ENCODE data around the gene E2F6. TPM values are rescaled to one million over a fixed set of nuclear protein-coding genes. Genes with fewer than 3 reads are reported as not detected.

Gene E2F6
- total and polyA plus RNA-seq, 10 donors: 4.7 to 13.6 (median 8.3) TPM

DNA sequence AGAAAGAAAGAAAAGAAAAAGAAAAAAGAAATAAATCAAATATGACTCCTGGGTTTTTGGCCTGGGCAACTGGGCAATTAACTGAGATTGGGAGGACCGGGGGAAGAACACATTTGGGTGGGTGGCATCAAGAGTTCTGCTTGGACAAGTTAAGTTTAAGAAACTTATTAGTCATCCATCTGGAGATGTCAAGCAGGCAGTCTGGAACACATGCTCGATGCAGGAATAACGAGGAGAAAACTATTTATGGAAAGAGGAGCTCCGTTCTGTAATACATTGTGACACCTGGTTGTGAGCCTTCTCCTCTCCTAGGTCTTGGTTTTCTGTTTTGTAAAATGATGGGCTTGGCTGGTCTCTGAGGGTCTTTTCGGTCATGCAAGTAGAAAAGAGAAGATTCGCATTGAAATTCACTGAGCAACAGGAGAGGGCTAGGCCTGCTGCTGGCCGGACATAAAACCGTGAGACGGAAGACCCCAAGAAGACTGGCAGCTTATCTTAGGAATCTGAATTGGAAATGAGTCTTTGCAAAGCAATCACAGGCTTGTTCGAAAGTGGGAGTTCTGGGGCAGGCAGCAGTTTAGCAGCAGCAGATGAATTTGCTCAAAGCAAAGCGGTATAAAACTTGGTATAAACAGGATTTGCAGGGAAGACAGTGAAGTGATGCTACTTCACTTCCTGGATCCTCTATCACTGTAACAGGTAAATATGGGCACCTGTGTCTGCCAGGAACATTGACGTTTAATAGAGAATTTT, 51.4 kb downstream of the E2F6 start:
- Histone ChIP-seq H3K27me3 (replicated peaks in 1 of 7) (peaks cover 0 to 12% (median 0%) of the 10 kb centered on the region in 7 donors), H3K4me3 (no peak overlapping the region), H3K9me3 (peaks cover 0 to 14% (median 10%) of the 10 kb centered on the region in 8 donors), H3K36me3 (no peaks in the 10 kb centered on the region), H3K27ac (no peak overlapping the region), H3K4me1 (peaks cover 0 to 18% (median 8%) of the 10 kb centered on the region in 6 donors)
- intact Hi-C loops (cut with DNase I; ENCODE audit: low total_unique reads): loop anchor here (10.0 kb wide), 1 partner anchor 180 kb away; no protein-coding TSS in a partner anchor
- DNase-seq: no peak
- no peak for TF ChIP-seq POLR2AphosphoS5 (IDR thresholded peaks at IDR 0.05)
- no peak for TF ChIP-seq POLR2A (IDR thresholded peaks at IDR 0.05)
- TF ChIP-seq, protein P1, sequence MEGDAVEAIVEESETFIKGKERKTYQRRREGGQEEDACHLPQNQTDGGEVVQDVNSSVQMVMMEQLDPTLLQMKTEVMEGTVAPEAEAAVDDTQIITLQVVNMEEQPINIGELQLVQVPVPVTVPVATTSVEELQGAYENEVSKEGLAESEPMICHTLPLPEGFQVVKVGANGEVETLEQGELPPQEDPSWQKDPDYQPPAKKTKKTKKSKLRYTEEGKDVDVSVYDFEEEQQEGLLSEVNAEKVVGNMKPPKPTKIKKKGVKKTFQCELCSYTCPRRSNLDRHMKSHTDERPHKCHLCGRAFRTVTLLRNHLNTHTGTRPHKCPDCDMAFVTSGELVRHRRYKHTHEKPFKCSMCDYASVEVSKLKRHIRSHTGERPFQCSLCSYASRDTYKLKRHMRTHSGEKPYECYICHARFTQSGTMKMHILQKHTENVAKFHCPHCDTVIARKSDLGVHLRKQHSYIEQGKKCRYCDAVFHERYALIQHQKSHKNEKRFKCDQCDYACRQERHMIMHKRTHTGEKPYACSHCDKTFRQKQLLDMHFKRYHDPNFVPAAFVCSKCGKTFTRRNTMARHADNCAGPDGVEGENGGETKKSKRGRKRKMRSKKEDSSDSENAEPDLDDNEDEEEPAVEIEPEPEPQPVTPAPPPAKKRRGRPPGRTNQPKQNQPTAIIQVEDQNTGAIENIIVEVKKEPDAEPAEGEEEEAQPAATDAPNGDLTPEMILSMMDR (IDR thresholded peaks at IDR 0.05 in 8 of 11, conservative IDR thresholded peaks at IDR 0.05 in 3 of 11): no peak
- WGBS, 5 donors: 89 to 95% (median 92%) methylated on average over 12 of the region's 12 CpGs

DNA sequence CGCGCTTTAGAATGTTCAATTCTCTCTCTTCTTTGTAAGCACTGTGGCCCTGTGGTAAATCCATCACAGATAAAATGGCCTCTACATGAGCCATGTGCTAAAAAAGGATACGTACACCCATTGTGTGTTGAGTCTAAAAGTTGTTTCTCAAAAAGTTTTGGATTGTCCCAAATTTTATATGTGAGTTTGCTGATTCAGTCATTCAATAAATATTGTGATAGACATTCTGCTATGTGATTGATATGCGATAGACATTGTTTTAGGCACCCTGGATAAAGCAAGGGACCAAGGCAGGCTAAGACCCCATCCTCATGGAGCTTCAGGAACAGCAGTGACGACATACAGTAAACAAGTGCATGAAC, 53.5 kb downstream of the E2F6 start:
- Histone ChIP-seq H3K27ac (no peak overlapping the region), H3K4me1 (peaks cover 0 to 18% (median 8%) of the 10 kb centered on the region in 6 donors), H3K4me3 (peak overlapping the region in 1 of 8 donors; percentile 64), H3K27me3 (replicated peaks in 1 of 7) (peaks cover 0 to 12% (median 0%) of the 10 kb centered on the region in 7 donors), H3K36me3 (no peaks in the 10 kb centered on the region), H3K9me3 (peaks cover 0 to 4% (median under 1%) of the 10 kb centered on the region in 8 donors)
- WGBS, 5 donors: 84 to 95% (median 90%) methylated on average over 5 of the region's 5 CpGs
- no peak for TF ChIP-seq POLR2A (IDR thresholded peaks at IDR 0.05)
- TF ChIP-seq, protein P1 (IDR thresholded peaks at IDR 0.05 in 8 of 11, conservative IDR thresholded peaks at IDR 0.05 in 3 of 11): no peak
- TF ChIP-seq POLR2AphosphoS5 (IDR thresholded peaks at IDR 0.05): no peak
- DNase-seq: no peak
- intact Hi-C loops (cut with DNase I; ENCODE audit: low total_unique reads): loop anchor here (10.0 kb wide), 1 partner anchor 178 kb away; no protein-coding TSS in a partner anchor

DNA sequence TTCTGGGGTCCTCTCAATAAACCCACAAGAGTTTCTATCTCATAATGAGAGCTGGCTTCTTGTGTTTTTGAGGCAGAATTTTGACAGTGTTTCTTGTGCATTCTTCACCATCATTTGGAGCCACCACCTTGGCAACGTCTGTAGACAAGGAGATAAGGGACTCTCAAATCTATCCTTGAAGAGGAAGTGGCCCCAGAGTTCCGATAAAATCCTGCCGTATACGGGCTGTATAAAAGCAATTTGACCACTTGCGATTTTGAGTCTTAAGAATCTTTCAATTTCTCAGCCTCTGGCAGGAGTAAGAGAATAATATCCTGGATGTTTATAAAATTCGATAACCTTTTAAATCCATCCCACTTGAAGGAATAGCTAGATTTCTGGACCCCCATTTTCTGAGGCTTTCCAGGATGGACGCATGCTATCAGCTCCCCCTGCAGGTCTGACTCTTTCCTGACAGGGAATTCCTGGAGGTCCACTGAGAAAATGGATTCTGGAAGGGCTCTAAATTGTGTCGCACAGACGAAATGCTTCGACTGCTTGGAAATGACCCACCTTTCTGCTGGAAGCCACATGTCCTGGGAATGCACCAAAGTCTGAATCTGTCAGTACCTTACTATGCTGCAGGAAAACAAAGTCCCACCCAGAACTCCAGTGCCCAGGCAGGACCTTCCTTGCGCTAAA, 54.1 kb downstream of the E2F6 start:
- Histone ChIP-seq H3K27me3 (replicated peaks in 1 of 7) (peaks cover 0 to 12% (median 0%) of the 10 kb centered on the region in 7 donors), H3K27ac (peak overlapping the region in 1 of 8 donors; percentile 28), H3K4me3 (peak overlapping the region in 5 of 8 donors; percentile 8 to 64 (median 27)), H3K9me3 (no peaks in the 10 kb centered on the region), H3K36me3 (no peaks in the 10 kb centered on the region), H3K4me1 (peaks cover 0 to 18% (median 8%) of the 10 kb centered on the region in 6 donors)
- intact Hi-C loops (cut with DNase I; ENCODE audit: low total_unique reads): loop anchor here (10.0 kb wide), 1 partner anchor 177 kb away; no protein-coding TSS in a partner anchor
- DNase-seq: no peak
- 28 to 49% (median 32%) methylated on average over 11 of the region's 11 CpGs for WGBS, 5 donors
- TF ChIP-seq, protein P1 (IDR thresholded peaks at IDR 0.05 in 8 of 11, conservative IDR thresholded peaks at IDR 0.05 in 3 of 11): peak; percentile 38 to 79 (median 68)
- TF ChIP-seq POLR2A (IDR thresholded peaks at IDR 0.05) (no peak), POLR2AphosphoS5 (IDR thresholded peaks at IDR 0.05) (no peak)

Data from spleen (tissue), 11 donors.